ENCODE results near the gene HTR1B. TPM values are rescaled to one million over a fixed set of nuclear protein-coding genes. Genes with fewer than 3 reads are reported as not detected.

HTR1B gene
- total RNA-seq, 1 experiment from 2014 or later: 0.74 TPM

GRCh38 chr6:77474286-77474956, 11.1 kb upstream of the HTR1B start:
- no peaks in the 10 kb centered on the region for H3K27me3 ChIP-seq (ENCODE audit: insufficient read depth, low read length)
- no peak overlapping the region for H3K27ac ChIP-seq (ENCODE audit: low read depth, low read length)
- CTCF ChIA-PET: no interaction called here
- no peak overlapping the region for H2AFZ ChIP-seq (ENCODE audit: low read depth, low read length, poor library complexity, severe bottlenecking)
- POLR2A ChIA-PET: no interaction called here
- DNase-seq (ENCODE audit: low read depth, low spot score): no peak
- no TSS peak for BruUV-seq (replicated peaks)
- ATAC-seq: no peak
- TF ChIP-seq JUND (IDR thresholded peaks at IDR 0.05) (no peak), ZNF274 (IDR thresholded peaks at IDR 0.05; ENCODE audit: low read depth, low read length) (no peak)
- H3K9me3 ChIP-seq (ENCODE audit: control insufficient read depth in 1 of 2, insufficient read depth in 1 of 2, low read depth in 1 of 2, low read length in 2 of 2): no peaks in the 10 kb centered on the region
- H3K4me3 ChIP-seq (replicated peaks in 1 of 2; ENCODE audit: low read depth in 1 of 2, low read length in 2 of 2): no peak overlapping the region
- RAD21 ChIA-PET (ENCODE audit: low non-redundant PET in 1 of 2, low total read pairs in 2 of 2, uncharacterized antibody in 2 of 2, unreplicated experiment in 2 of 2): no interaction called here
- H3K4me2 ChIP-seq (ENCODE audit: low read length): no peak overlapping the region
- H3K36me3 ChIP-seq (ENCODE audit: control insufficient read depth in 1 of 2, insufficient read depth in 2 of 2, low read length in 2 of 2): no peaks in the 10 kb centered on the region
- intact Hi-C loops (cut with micrococcal nuclease): no loop called here
- no peaks in the 10 kb centered on the region for H3K79me2 ChIP-seq (ENCODE audit: insufficient read depth, low read length)
- H3K4me1 ChIP-seq (ENCODE audit: control insufficient read depth in 1 of 2, insufficient read depth in 2 of 2, low read length in 2 of 2): no peaks in the 10 kb centered on the region
- H3K9ac ChIP-seq (ENCODE audit: low read length): no peak overlapping the region
- no peaks in the 10 kb centered on the region for H4K20me1 ChIP-seq (ENCODE audit: insufficient read depth)
- H3K9me2 ChIP-seq (ENCODE audit: insufficient read depth): no peaks in the 10 kb centered on the region

GRCh38 chr6:77470983-77471382, 7.7 kb upstream of the HTR1B start:
- no peaks in the 10 kb centered on the region for H3K9me2 ChIP-seq (ENCODE audit: insufficient read depth)
- ChIA-PET RAD21 (ENCODE audit: low non-redundant PET in 1 of 2, low total read pairs in 2 of 2, uncharacterized antibody in 2 of 2, unreplicated experiment in 2 of 2) (no interaction called here), POLR2A (no interaction called here), CTCF (no interaction called here)
- no peaks in the 10 kb centered on the region for H3K36me3 ChIP-seq (ENCODE audit: control insufficient read depth in 1 of 2, insufficient read depth in 2 of 2, low read length in 2 of 2)
- no peaks in the 10 kb centered on the region for H4K20me1 ChIP-seq (ENCODE audit: insufficient read depth)
- no peak overlapping the region for H3K27ac ChIP-seq (ENCODE audit: low read depth, low read length)
- TF ChIP-seq POLR2A (IDR thresholded peaks at IDR 0.05; ENCODE audit: borderline replicate concordance, extremely low read depth, insufficient read depth, insufficient read length) (no peak), YY1 (IDR thresholded peaks at IDR 0.05; ENCODE audit: extremely low read depth, insufficient replicate concordance, low read depth, low read length) (no peak)
- no peak overlapping the region for H2AFZ ChIP-seq (ENCODE audit: low read depth, low read length, poor library complexity, severe bottlenecking)
- H3K4me3 ChIP-seq (replicated peaks in 1 of 2; ENCODE audit: low read depth in 1 of 2, low read length in 2 of 2): no peak overlapping the region
- BruUV-seq (replicated peaks): no TSS peak
- no peak overlapping the region for H3K4me2 ChIP-seq (ENCODE audit: low read length)
- intact Hi-C loops (cut with micrococcal nuclease): no loop called here
- DNase-seq (ENCODE audit: low read depth, low spot score) (no peak), ATAC-seq (no peak)
- no peaks in the 10 kb centered on the region for H3K79me2 ChIP-seq (ENCODE audit: insufficient read depth, low read length)
- no peaks in the 10 kb centered on the region for H3K9me3 ChIP-seq (ENCODE audit: control insufficient read depth in 1 of 2, insufficient read depth in 1 of 2, low read depth in 1 of 2, low read length in 2 of 2)
- no peaks in the 10 kb centered on the region for H3K4me1 ChIP-seq (ENCODE audit: control insufficient read depth in 1 of 2, insufficient read depth in 2 of 2, low read length in 2 of 2)
- no peaks in the 10 kb centered on the region for H3K27me3 ChIP-seq (ENCODE audit: insufficient read depth, low read length)
- no peak overlapping the region for H3K9ac ChIP-seq (ENCODE audit: low read length)
